HG02678 (cell line): ENCODE measurements around the gene HNRNPF.
"Not testable (repeated sequence)": the region's sequence is repeated elsewhere in the genome, so short reads cannot be mapped to it uniquely, and the experiment has no call there.

Experiments used
- ATAC-seq: cut with Tn5 transposase; IDR thresholded peaks from one replicate; pipeline ENCODE4 v1.9.1; 2021; ENCODE audit warnings: mild to moderate bottlenecking, moderate library complexity; ENCODE audit not compliant: unreplicated experiment

The HNRNPF gene

GRCh38 chr10:43421944-43422343, 13.0 kb upstream of the HNRNPF start:
- ATAC-seq, result not testable (repeated sequence)

GRCh38 chr10:43421519-43421918, 12.5 kb upstream of the HNRNPF start:
- ATAC-seq, result no peak

GRCh38 chr10:43421201-43421507, 12.2 kb upstream of the HNRNPF start:
- ATAC-seq, result no peak

- ATAC-seq, result peak; percentile 86
Observed at GRCh38 chr10:43420369-43421200, 11.6 kb upstream of the HNRNPF start.

GRCh38 chr10:43419997-43420368, 11.0 kb upstream of the HNRNPF start:
- no peak for ATAC-seq

- ATAC-seq, result no peak
Observed at GRCh38 chr10:43417950-43418768, 9.2 kb upstream of the HNRNPF start.

- no peak for ATAC-seq
Observed at GRCh38 chr10:43415544-43415943, 6.6 kb upstream of the HNRNPF start.

- ATAC-seq, result no peak
Observed at GRCh38 chr10:43411536-43411935, 2.5 kb upstream of the HNRNPF start.

- no peak for ATAC-seq
Observed at GRCh38 chr10:43410345-43410744, 1.4 kb upstream of the HNRNPF start.

- ATAC-seq, result no peak
Observed at GRCh38 chr10:43409385-43410109, 561 bp upstream of the HNRNPF start.

- no peak for ATAC-seq
Observed at GRCh38 chr10:43408331-43408709, 666 bp downstream of the HNRNPF start.

- ATAC-seq, result peak; percentile 48
Observed at GRCh38 chr10:43407576-43408330, 1.2 kb downstream of the HNRNPF start.

GRCh38 chr10:43407148-43407575, 1.8 kb downstream of the HNRNPF start:
- peak; percentile 34 for ATAC-seq

GRCh38 chr10:43404704-43405084, 4.3 kb downstream of the HNRNPF start:
- no peak for ATAC-seq

- no peak for ATAC-seq
Observed at GRCh38 chr10:43403911-43404703, 4.9 kb downstream of the HNRNPF start.

- no peak for ATAC-seq
Observed at GRCh38 chr10:43402880-43403452, 6.0 kb downstream of the HNRNPF start.

GRCh38 chr10:43402176-43402575, 6.8 kb downstream of the HNRNPF start:
- no peak for ATAC-seq

GRCh38 chr10:43401627-43402026, 7.4 kb downstream of the HNRNPF start:
- ATAC-seq, result no peak
